NOMO-1 treated with DMSO at 0.1 percent for 48 hours (cell line): ENCODE data around the gene AIF1L.

Experiments used
- DNase-seq: peaks from one replicate; lab custom pipeline; 2025; ENCODE audit not compliant: unreplicated experiment; lab: John Stamatoyannopoulos, UW

AIF1L gene

DNA sequence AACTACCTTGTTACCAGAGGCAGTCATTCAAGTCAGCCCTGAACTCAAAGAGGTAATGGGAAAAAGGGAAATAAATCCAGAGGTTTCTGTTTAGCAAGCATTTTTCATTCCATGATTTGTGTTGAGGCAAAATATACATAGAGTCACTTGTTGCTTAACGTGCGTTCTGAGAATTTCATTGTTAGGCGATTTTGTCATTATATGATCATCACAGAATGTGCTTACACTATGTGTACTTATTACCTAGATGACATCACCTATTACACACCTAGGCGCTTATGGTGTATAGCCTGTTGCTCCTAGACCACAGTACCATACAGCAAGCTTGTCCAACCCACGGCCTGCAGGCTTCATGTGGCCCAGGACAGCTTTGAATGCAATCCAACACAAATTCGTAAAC lies 65.3 kb downstream of the AIF1L start:
- DNase-seq: no peak

DNA sequence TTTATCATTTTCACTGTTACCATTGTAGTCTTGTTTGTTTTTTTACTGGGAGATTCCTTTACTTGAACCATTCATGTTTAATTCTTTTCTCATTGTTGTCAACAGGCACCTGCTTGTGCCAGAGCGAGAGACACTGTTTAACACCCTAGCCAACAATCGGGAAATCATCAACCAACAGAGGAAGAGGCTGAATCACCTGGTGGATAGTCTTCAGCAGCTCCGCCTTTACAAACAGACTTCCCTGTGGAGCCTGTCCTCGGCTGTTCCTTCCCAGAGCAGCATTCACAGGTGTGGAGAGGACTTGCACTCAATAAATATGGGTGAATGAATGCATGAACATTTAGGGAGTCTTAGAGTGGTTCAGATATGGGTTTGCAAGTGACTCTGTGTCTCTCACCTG lies 66.6 kb downstream of the AIF1L start:
- no peak for DNase-seq

DNA sequence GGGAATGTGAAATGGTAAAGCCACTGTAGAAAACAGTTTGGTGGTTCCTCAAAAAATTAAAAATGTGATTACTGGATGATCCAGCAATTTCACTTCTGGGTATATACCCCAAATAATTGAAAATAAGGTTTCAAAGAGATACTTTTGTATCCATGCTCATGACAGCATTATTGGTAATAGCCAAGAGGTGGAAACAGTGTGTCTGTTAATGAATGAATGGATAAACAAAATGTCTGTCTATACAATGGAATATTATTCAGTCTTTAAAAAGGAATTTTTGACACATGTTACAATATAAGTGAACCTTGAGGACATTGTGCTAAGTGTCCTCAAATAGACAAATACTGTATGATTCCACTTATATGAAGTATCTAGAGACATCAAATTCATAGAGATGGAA lies 69.2 kb downstream of the AIF1L start:
- DNase-seq: no peak

- DNase-seq: no peak
Measured at GRCh38 chr9:131167146-131167692, 70.9 kb downstream of the AIF1L start.

DNA sequence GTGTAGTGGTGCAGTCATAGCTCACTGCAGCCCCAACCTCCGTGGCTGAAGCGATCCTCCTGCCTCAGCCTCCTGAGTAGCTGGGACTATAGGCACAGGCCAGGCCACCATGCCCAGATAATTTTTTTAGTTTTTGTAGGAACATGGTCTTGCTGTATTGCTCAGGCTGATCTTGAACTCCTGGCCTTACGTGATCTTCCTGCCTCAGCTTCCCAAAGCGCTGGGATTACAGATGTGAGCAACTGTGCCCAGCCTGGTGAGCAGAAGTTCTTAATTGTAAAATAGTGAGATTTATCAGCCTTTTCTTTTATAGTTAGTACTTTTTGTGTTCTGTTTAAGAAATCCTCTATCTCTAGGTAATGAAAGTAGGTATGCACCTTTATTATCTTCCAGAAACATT lies 71.6 kb downstream of the AIF1L start:
- DNase-seq: no peak

DNA sequence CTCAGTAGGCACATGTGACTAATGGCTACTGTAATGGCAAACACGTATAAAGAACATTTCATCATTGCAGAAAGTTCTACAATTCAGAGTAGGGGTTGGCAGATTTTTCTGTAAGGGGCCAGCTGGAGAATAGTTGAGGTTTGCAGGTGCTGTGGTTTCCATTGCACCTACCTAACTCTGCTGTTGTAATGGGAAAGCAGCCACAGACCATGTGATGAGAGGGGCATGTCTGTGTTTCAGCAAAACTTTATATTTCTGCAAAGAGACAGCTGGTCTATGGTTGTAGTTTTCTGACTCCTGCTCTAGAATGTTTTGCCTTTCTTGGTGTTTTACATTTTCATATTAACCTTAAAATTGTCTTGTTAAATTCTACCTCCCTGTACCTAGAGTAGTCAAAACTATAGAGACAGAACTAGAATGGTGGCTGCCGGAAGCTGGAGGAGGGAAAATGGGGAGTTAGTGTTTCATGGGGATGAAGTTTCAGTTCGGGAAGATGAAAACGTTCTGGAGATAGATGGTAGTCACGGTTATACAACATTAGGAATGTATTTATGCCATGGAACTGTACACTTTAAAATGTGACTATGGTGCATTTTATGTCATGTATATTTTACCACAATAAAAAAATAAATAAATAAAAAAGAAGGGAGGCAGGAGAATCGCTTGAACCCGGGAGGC lies 73.4 kb downstream of the AIF1L start:
- no peak for DNase-seq
